Fibroblast of lung (primary cell): ENCODE results near the gene RPS15.

Experiments
- EZH2 ChIP-seq: IDR thresholded peaks from 2 replicates; pipeline ENCODE4 v1.5.1; 2012; ENCODE audit warnings: low read length, control low read depth, mild to moderate bottlenecking; ENCODE audit errors: missing control alignments
- TF ChIP-seq, protein P1 (sequence below), 2 donors: IDR thresholded peaks in 1 of 2; conservative IDR thresholded peaks in 1 of 2; 1 replicate in 1 of 2; 2 replicates in 1 of 2; pipeline ENCODE4 v1.5.1; 2011 to 2012; ENCODE audit warnings: low read length in 2 of 2, control low read depth in 1 of 2, inconsistent platforms in 1 of 2, low read depth in 1 of 2, mild to moderate bottlenecking in 1 of 2

DNA sequence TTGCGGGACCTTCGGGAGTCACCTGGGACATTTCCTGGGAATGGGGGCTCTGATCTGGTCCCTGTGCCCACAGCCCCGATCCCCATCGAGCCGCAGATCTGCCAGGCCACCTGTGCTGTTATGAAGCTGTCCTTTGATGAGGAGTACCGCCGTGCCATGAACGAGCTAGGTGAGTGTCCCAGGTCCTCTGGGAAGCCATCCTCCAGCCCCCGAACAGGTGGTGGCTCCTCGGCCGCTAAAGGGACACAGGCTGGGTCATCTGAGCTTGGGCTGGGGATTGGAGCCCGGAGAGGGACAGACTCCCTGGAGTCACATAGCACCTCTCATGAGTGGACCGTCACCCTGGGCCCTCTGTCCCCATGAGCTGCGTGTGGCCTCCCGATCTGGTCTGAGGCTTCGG lies 19.7 kb downstream of the RPS15 start:
- TF ChIP-seq, protein P1, sequence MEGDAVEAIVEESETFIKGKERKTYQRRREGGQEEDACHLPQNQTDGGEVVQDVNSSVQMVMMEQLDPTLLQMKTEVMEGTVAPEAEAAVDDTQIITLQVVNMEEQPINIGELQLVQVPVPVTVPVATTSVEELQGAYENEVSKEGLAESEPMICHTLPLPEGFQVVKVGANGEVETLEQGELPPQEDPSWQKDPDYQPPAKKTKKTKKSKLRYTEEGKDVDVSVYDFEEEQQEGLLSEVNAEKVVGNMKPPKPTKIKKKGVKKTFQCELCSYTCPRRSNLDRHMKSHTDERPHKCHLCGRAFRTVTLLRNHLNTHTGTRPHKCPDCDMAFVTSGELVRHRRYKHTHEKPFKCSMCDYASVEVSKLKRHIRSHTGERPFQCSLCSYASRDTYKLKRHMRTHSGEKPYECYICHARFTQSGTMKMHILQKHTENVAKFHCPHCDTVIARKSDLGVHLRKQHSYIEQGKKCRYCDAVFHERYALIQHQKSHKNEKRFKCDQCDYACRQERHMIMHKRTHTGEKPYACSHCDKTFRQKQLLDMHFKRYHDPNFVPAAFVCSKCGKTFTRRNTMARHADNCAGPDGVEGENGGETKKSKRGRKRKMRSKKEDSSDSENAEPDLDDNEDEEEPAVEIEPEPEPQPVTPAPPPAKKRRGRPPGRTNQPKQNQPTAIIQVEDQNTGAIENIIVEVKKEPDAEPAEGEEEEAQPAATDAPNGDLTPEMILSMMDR (conservative IDR thresholded peaks at IDR 0.05 in 1 of 2, IDR thresholded peaks at IDR 0.05 in 1 of 2; ENCODE audit: low read depth in 1 of 2, low read length in 2 of 2), result no peak
- no peak for TF ChIP-seq EZH2
